Heart right ventricle (tissue), 16 donors: Measurements from ENCODE around the gene LEMD3. TPM values are rescaled to one million over a fixed set of nuclear protein-coding genes. Genes with fewer than 3 reads are reported as not detected.

ENCODE experiments used
- ATAC-seq, 8 donors: fragments of 200-7000 bp; cut with Tn5 transposase; one replicate each; pipeline ENCODE4 v1.9.1; 2020; ENCODE audit warnings: mild to moderate bottlenecking in 8 of 8, moderate library complexity in 8 of 8, moderate number of reproducible peaks in 1 of 8
- DNase-seq, 2 donors: peaks; one replicate each; pipeline ENCODE4 v3.0.0-alpha.2; 2020
- H3K27ac ChIP-seq, 10 donors: fragments of 200-600 bp; sonication (generic) in 2 of 10; one replicate each; pipeline versions ENCODE4 v1.5.0 to v1.8.0; 2020 to 2022; ENCODE audit warnings: mild to moderate bottlenecking in 3 of 10
- H3K27me3 ChIP-seq, 7 donors: fragments of 200-600 bp; one replicate each; pipeline ENCODE4 v1.8.0; 2021 to 2022; ENCODE audit warnings: mild to moderate bottlenecking in 2 of 7
- H3K36me3 ChIP-seq, 9 donors: fragments of 200-600 bp; sonication (generic) in 1 of 9; one replicate each; pipeline versions ENCODE4 v1.5.0 to v1.8.0; 2020 to 2022; ENCODE audit warnings: mild to moderate bottlenecking in 2 of 9
- H3K4me1 ChIP-seq, 9 donors: fragments of 200-600 bp; sonication (generic) in 1 of 9; one replicate each; pipeline versions ENCODE4 v1.5.0 to v1.8.0; 2020 to 2022; ENCODE audit warnings: mild to moderate bottlenecking in 4 of 9
- H3K4me3 ChIP-seq, 10 donors: fragments of 200-600 bp; sonication (generic) in 2 of 10; one replicate each; pipeline versions ENCODE4 v1.5.0 to v1.8.0; 2020 to 2022; ENCODE audit warnings: mild to moderate bottlenecking in 7 of 10, moderate library complexity in 2 of 10
- H3K9me3 ChIP-seq, 11 donors: fragments of 200-600 bp in 10 of 11; sonication (generic) in 2 of 11; one replicate each; pipeline versions ENCODE4 v1.5.0 to v1.8.0; 2013 to 2022; ENCODE audit warnings: mild to moderate bottlenecking in 2 of 11, control low read depth in 1 of 11, moderate library complexity in 1 of 11
- WGBS, 2 donors: extraction: QIAGEN DNeasy Blood & Tissue Kit; methylation state at CpG; one replicate each; pipeline ENCODE4 v1.1.7; 2013; ENCODE audit warnings: inconsistent platforms in 1 of 2; 5-methylcytosine and 5-hydroxymethylcytosine counted together
- intact Hi-C, 10 donors: fragments of 100-400 bp; cut with DNase I; formaldehyde crosslinking; loops; one replicate each; pipeline versions ENCODE4 v1.11.1 to v1.14.2; 2022
- polyA plus RNA-seq, 2 donors: library from polyadenylated mRNA; stranded (reverse); fragments of 200-250 nt; gene quantifications; one replicate each; pipeline ENCODE4 v1.2.3, GENCODE V29; 2013
- total RNA-seq, 10 donors: library from RNA; stranded (reverse); fragmentation: NEBNext Ultra II Directional in 3 of 10; extraction: Animal tissue kit (Norgen Biotek cat#: 25700) in 3 of 10; gene quantifications; one replicate each; pipeline versions ENCODE4 v1.2.1 to v1.2.4, GENCODE V29; 2021 to 2023
- TF ChIP-seq, protein P1 (sequence below), 9 donors: fragments of 200-600 bp; sonication (generic) in 2 of 9; IDR thresholded peaks; one replicate each; pipeline versions ENCODE4 v1.5.0 to v1.8.0; 2021 to 2022; ENCODE audit warnings: antibody characterized with exemption in 9 of 9, mild to moderate bottlenecking in 5 of 9, moderate library complexity in 1 of 9
- donor health status: Arrhythmogenic right ventricular cardiomyopathy.
- donor health status: ischemic (EF 13 %, LVEDD 7.1; RV severe dilation, severe dysfunction).
- donor health status: healthy with polysubstance abuse.
- donor health status: DM: no; HTN: yes; CAD: no.
- donor health status: DM: no; HTN: no; CAD: no.
- donor health status: ischemic (EF 25% LVEDD 6.9; RV normal size, moderate dysfunction).
- donor health status: ischemic (EF 25% LVEDD 5.7; RV mildly dilated, moderate dysfunction).
- donor health status: healthy.
- donor health status: DM: yes; HTN: yes; CAD: no.
- donor health status: Ischemic cardiomyopathy.
- donor health status: ischemic (EF 35%, LVEDD 5.7; RV mildly dilated, moderate dysfunction).
- donor health status: nonischemic (EF 11% LVEDD 7.7; RV severe dilation, severe dysfunction).
- donor health status: DM: yes; HTN: yes; CAD: no.
- donor health status: PGD.
- donor health status: ischemic (EF 29% LVEDD 5.4; RV normal size, mild dysfunction).
- donor health status: nonischemic (EF 23%, LVEDD 6.1; RV moderate dilation, normal function).

Gene LEMD3
- total and polyA plus RNA-seq, 12 donors = 4.5 to 16.3 (median 11.9) TPM

DNA sequence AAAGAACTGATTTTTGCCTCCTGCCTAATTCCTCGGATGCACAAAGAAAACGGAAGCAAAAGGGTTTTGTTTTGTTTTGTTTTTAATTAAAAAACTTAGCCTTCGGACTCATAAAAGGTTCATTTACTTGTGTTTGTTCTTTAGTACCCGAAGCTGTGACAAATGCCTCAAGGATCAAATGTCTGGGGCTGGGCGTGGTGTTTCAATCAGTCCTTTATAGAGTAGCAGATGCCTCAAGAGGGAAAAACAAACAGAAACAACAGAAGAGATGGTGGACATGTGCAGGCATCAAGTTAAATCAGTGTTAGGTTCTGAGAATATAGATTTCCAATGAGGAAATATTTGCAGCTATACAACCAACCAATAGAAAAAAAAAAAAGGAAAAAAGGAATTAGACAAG, 46.7 kb upstream of the LEMD3 start:
- Histone ChIP-seq H3K36me3 (no peaks in the 10 kb centered on the region), H3K4me3 (no peak overlapping the region), H3K9me3 (no peaks in the 10 kb centered on the region), H3K27me3 (peaks cover 7 to 95% (median 90%) of the 10 kb centered on the region in 7 donors), H3K4me1 (peaks cover 4 to 12% (median 9%) of the 10 kb centered on the region in 9 donors), H3K27ac (no peak overlapping the region)
- WGBS, 2 donors = 75 to 78% methylated on average over 5 of the region's 5 CpGs
- DNase-seq (no peak), ATAC-seq (no peak)
- intact Hi-C loops = loop anchor here in 8 of 10 donors (1.0 to 10.0 kb wide), 8 partner anchors 100 to 320 kb away; no protein-coding TSS in a partner anchor
- TF ChIP-seq, protein P1, sequence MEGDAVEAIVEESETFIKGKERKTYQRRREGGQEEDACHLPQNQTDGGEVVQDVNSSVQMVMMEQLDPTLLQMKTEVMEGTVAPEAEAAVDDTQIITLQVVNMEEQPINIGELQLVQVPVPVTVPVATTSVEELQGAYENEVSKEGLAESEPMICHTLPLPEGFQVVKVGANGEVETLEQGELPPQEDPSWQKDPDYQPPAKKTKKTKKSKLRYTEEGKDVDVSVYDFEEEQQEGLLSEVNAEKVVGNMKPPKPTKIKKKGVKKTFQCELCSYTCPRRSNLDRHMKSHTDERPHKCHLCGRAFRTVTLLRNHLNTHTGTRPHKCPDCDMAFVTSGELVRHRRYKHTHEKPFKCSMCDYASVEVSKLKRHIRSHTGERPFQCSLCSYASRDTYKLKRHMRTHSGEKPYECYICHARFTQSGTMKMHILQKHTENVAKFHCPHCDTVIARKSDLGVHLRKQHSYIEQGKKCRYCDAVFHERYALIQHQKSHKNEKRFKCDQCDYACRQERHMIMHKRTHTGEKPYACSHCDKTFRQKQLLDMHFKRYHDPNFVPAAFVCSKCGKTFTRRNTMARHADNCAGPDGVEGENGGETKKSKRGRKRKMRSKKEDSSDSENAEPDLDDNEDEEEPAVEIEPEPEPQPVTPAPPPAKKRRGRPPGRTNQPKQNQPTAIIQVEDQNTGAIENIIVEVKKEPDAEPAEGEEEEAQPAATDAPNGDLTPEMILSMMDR (IDR thresholded peaks at IDR 0.05) = no peak

DNA sequence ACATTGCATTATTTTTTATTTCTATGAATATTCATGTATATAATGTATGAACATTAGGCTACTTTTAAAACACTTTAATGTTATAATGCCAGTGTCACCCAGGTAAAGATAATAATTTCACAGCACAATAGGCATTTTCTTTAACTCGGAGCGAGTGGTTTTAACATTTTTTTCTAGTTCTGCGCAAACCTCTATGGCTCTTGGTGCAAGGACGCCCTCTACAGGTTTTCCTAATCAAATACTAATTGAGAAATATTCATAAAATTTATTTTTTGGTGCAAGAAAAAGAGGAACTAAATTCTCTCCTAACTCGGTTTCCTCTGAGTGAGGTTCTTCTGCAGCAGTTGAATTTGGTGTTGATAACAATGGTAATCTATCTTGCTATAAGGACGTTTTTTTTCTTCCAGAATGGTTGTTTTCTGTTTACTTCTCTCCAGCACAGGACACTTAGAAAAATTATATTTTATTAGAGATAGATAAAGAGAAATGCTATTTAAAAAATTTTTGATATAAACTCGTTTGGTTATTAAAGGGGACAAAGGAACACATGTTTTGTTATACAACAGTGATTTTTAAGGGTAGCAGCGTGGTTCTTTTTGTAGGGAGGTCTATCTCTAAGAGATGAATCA, 45.8 kb upstream of the LEMD3 start:
- no peak overlapping the region for H3K27ac ChIP-seq
- H3K27me3 ChIP-seq = peaks cover 7 to 94% (median 82%) of the 10 kb centered on the region in 7 donors
- DNase-seq = no peak
- no peaks in the 10 kb centered on the region for H3K36me3 ChIP-seq
- peaks cover 4 to 12% (median 9%) of the 10 kb centered on the region in 9 donors for H3K4me1 ChIP-seq
- no peaks in the 10 kb centered on the region for H3K9me3 ChIP-seq
- intact Hi-C loops = loop anchor here in 8 of 10 donors (1.0 to 10.0 kb wide), 8 partner anchors 99 to 321 kb away; no protein-coding TSS in a partner anchor
- WGBS, 2 donors = 12% methylated on average over 8 of the region's 8 CpGs
- no peak for ATAC-seq
- TF ChIP-seq, protein P1 (IDR thresholded peaks at IDR 0.05) = peak; percentile 26 to 73 (median 65)
- no peak overlapping the region for H3K4me3 ChIP-seq

GRCh38 chr12:65125247-65125646, 44.1 kb upstream of the LEMD3 start:
- no peak overlapping the region for H3K27ac ChIP-seq
- WGBS, 2 donors = 27 to 53% methylated on average over 1 of the region's 1 CpG
- H3K9me3 ChIP-seq = no peaks in the 10 kb centered on the region
- intact Hi-C loops = loop anchor here in 3 of 10 donors (10.0 kb wide), 3 partner anchors 230 to 320 kb away; no protein-coding TSS in a partner anchor
- DNase-seq (no peak), ATAC-seq (no peak)
- no peaks in the 10 kb centered on the region for H3K36me3 ChIP-seq
- no peak overlapping the region for H3K4me3 ChIP-seq
- TF ChIP-seq, protein P1 (IDR thresholded peaks at IDR 0.05) = no peak
- H3K4me1 ChIP-seq = peaks cover 4 to 12% (median 9%) of the 10 kb centered on the region in 9 donors
- H3K27me3 ChIP-seq = peaks cover 7 to 86% (median 65%) of the 10 kb centered on the region in 7 donors

GRCh38 chr12:65125975-65126374, 43.4 kb upstream of the LEMD3 start:
- no peak for ATAC-seq
- Histone ChIP-seq H3K4me3 (no peak overlapping the region), H3K4me1 (peaks cover 3 to 9% (median 6%) of the 10 kb centered on the region in 9 donors), H3K27ac (no peak overlapping the region), H3K36me3 (no peaks in the 10 kb centered on the region), H3K9me3 (no peaks in the 10 kb centered on the region), H3K27me3 (peaks cover 7 to 84% (median 61%) of the 10 kb centered on the region in 7 donors)
- DNase-seq = no peak
- TF ChIP-seq, protein P1 (IDR thresholded peaks at IDR 0.05) = no peak
- intact Hi-C loops = loop anchor here in 3 of 10 donors (10.0 kb wide), 3 partner anchors 231 to 321 kb away; no protein-coding TSS in a partner anchor
- WGBS, 2 donors = 58 to 61% methylated on average over 2 of the region's 2 CpGs
